OCI-LY7 (cell line): ENCODE data around the gene TECTA.

Source experiments
- CTCF ChIP-seq: fragments of 200-600 bp; sonication (generic); conservative IDR thresholded peaks from 2 replicates; pipeline ENCODE4 v1.5.1; 2014; ENCODE audit warnings: mild to moderate bottlenecking, antibody characterized with exemption, low read length, moderate library complexity, mixed read lengths
- EZH2phosphoT487 ChIP-seq: fragments of 200-600 bp; sonication (generic); IDR thresholded peaks from 2 replicates; pipeline ENCODE4 v1.6.1; 2018; ENCODE audit warnings: low read depth, borderline replicate concordance, mild to moderate bottlenecking, mixed run types, antibody characterized with exemption, low read length, moderate library complexity, mixed read lengths

GRCh38 chr11:121212536-121213361, 111.7 kb downstream of the TECTA start:
- TF ChIP-seq CTCF (no peak), EZH2phosphoT487 (no peak)
